ENCODE results near the gene FBN3. TPM values are rescaled to one million over a fixed set of nuclear protein-coding genes. Genes with fewer than 3 reads are reported as not detected.

Gene FBN3
- polyA plus RNA-seq, 1 donor (not counting 4 experiments of a cell fraction or from before 2014, with no cell fraction given) = not detected

GRCh38 chr19:8141726-8142512, 7.5 kb downstream of the FBN3 start:
- DNase-seq (ENCODE audit: low read depth, low spot score) (no peak), FAIRE-seq (no peak)
- H2AFZ ChIP-seq (ENCODE audit: control insufficient read depth, low read length) = no peak overlapping the region
- no peak overlapping the region for H3K4me3 ChIP-seq (ENCODE audit: control insufficient read depth in 2 of 3, extremely low read depth in 1 of 3, insufficient read depth in 2 of 3, low read depth in 1 of 3, low read length in 3 of 3)
- no peak overlapping the region for H3K9ac ChIP-seq (ENCODE audit: control insufficient read depth, extremely low read depth, insufficient read depth, low read length)
- TF ChIP-seq EZH2 (IDR thresholded peaks at IDR 0.05; ENCODE audit: low read length) (no peak), CTCF (optimal IDR thresholded peaks at IDR 0.05 in 1 of 3, IDR thresholded peaks at IDR 0.05 in 1 of 3, conservative IDR thresholded peaks at IDR 0.05 in 1 of 3; ENCODE audit: extremely low read depth in 1 of 3, insufficient read depth in 2 of 3, low read length in 3 of 3) (no peak)
- peaks cover 34% of the 10 kb centered on the region for H3K27me3 ChIP-seq (ENCODE audit: control insufficient read depth, extremely low read depth, insufficient read depth, low read length)
- H3K9me1 ChIP-seq (ENCODE audit: control insufficient read depth, extremely low read depth, insufficient read depth, low read length) = no peaks in the 10 kb centered on the region
- H3K4me1 ChIP-seq (ENCODE audit: control insufficient read depth, extremely low read depth, insufficient read depth, low read length) = peaks cover 4% of the 10 kb centered on the region
- no peaks in the 10 kb centered on the region for H4K20me1 ChIP-seq (ENCODE audit: control insufficient read depth, extremely low read depth, insufficient read depth, low read length)
- no peaks in the 10 kb centered on the region for H3K36me3 ChIP-seq (ENCODE audit: control insufficient read depth in 2 of 2, extremely low read depth in 1 of 2, insufficient read depth in 2 of 2, low read length in 2 of 2)
- H3K4me2 ChIP-seq (ENCODE audit: control insufficient read depth, extremely low read depth, insufficient read depth, low read depth, low read length) = no peak overlapping the region
- dilution Hi-C loops (cut with MboI; ENCODE audit: extremely low pct_ligation_motif_present, low sequenced_read_pairs) = no loop called here
- H3K79me2 ChIP-seq (ENCODE audit: control insufficient read depth, insufficient read depth, low read length) = no peaks in the 10 kb centered on the region
- no peak overlapping the region for H3K27ac ChIP-seq (ENCODE audit: control insufficient read depth, insufficient read depth, low read length)
- H3K9me3 ChIP-seq (ENCODE audit: control insufficient read depth, low read depth, low read length) = no peaks in the 10 kb centered on the region

GRCh38 chr19:8138201-8138600, 11.2 kb downstream of the FBN3 start:
- Histone ChIP-seq H3K36me3 (ENCODE audit: control insufficient read depth in 2 of 2, extremely low read depth in 1 of 2, insufficient read depth in 2 of 2, low read length in 2 of 2) (no peaks in the 10 kb centered on the region), H3K79me2 (ENCODE audit: control insufficient read depth, insufficient read depth, low read length) (no peaks in the 10 kb centered on the region), H2AFZ (ENCODE audit: control insufficient read depth, low read length) (no peak overlapping the region), H3K27ac (ENCODE audit: control insufficient read depth, insufficient read depth, low read length) (no peak overlapping the region), H3K9ac (ENCODE audit: control insufficient read depth, extremely low read depth, insufficient read depth, low read length) (no peak overlapping the region), H3K27me3 (ENCODE audit: control insufficient read depth, extremely low read depth, insufficient read depth, low read length) (peaks cover 12% of the 10 kb centered on the region), H3K9me3 (ENCODE audit: control insufficient read depth, low read depth, low read length) (no peaks in the 10 kb centered on the region), H3K4me1 (ENCODE audit: control insufficient read depth, extremely low read depth, insufficient read depth, low read length) (peaks cover 4% of the 10 kb centered on the region), H3K9me1 (ENCODE audit: control insufficient read depth, extremely low read depth, insufficient read depth, low read length) (no peaks in the 10 kb centered on the region), H3K4me3 (ENCODE audit: control insufficient read depth in 2 of 3, extremely low read depth in 1 of 3, insufficient read depth in 2 of 3, low read depth in 1 of 3, low read length in 3 of 3) (no peak overlapping the region), H3K4me2 (ENCODE audit: control insufficient read depth, extremely low read depth, insufficient read depth, low read depth, low read length) (no peak overlapping the region), H4K20me1 (ENCODE audit: control insufficient read depth, extremely low read depth, insufficient read depth, low read length) (no peaks in the 10 kb centered on the region)
- dilution Hi-C loops (cut with MboI; ENCODE audit: extremely low pct_ligation_motif_present, low sequenced_read_pairs) = no loop called here
- TF ChIP-seq EZH2 (IDR thresholded peaks at IDR 0.05; ENCODE audit: low read length) (no peak), CTCF (optimal IDR thresholded peaks at IDR 0.05 in 1 of 3, IDR thresholded peaks at IDR 0.05 in 1 of 3, conservative IDR thresholded peaks at IDR 0.05 in 1 of 3; ENCODE audit: extremely low read depth in 1 of 3, insufficient read depth in 2 of 3, low read length in 3 of 3) (no peak)
- FAIRE-seq (no peak), DNase-seq (ENCODE audit: low read depth, low spot score) (no peak)

Measured in keratinocyte (primary cell).